ENCODE data around the gene MAP1LC3C. TPM values are rescaled to one million over a fixed set of nuclear protein-coding genes. Genes with fewer than 3 reads are reported as not detected.
"Not testable (repeated sequence)": the region's sequence is repeated elsewhere in the genome, so short reads cannot be mapped to it uniquely, and the experiment has no call there.

The MAP1LC3C gene
- total RNA-seq, 2 donors from 2014 or later, result not detected

- H3K27ac ChIP-seq, result no peak overlapping the region
Measured at GRCh38 chr1:241990040-241990439, 8.9 kb downstream of the MAP1LC3C start.

GRCh38 chr1:241988389-241988930 is 10.4 kb downstream of the MAP1LC3C start:
- not testable (repeated sequence) for H3K27me3 ChIP-seq; H3K36me3 ChIP-seq; DNase-seq (ENCODE audit: low spot score); H3K27ac ChIP-seq; H3K9me3 ChIP-seq; H3K4me1 ChIP-seq; H3K4me3 ChIP-seq

More at GRCh38 chr1:241990040-241990439, 8.9 kb downstream of the MAP1LC3C start:
- Histone ChIP-seq H3K4me1 (no peaks in the 10 kb centered on the region), H3K4me3 (no peak overlapping the region), H3K9me3 (no peaks in the 10 kb centered on the region), H3K36me3 (no peaks in the 10 kb centered on the region), H3K27me3 (no peaks in the 10 kb centered on the region)
- peak; percentile 76 for DNase-seq (ENCODE audit: low spot score)
- no peak for TF ChIP-seq CTCF (IDR thresholded peaks at IDR 0.05)

- H3K9me3 ChIP-seq, result no peaks in the 10 kb centered on the region
- no peaks in the 10 kb centered on the region for H3K4me1 ChIP-seq
- no peaks in the 10 kb centered on the region for H3K27me3 ChIP-seq
- DNase-seq (ENCODE audit: low spot score), result no peak
- no peaks in the 10 kb centered on the region for H3K36me3 ChIP-seq
- H3K27ac ChIP-seq, result no peak overlapping the region
- no peak overlapping the region for H3K4me3 ChIP-seq
- TF ChIP-seq CTCF (IDR thresholded peaks at IDR 0.05), result peak in 1 of 2 donors; percentile 53
Measured at GRCh38 chr1:241985787-241986186, 13.1 kb downstream of the MAP1LC3C start.

GRCh38 chr1:241979926-241980325 is 19.0 kb downstream of the MAP1LC3C start:
- no peaks in the 10 kb centered on the region for H3K4me1 ChIP-seq
- H3K27ac ChIP-seq, result no peak overlapping the region
- no peak for DNase-seq (ENCODE audit: low spot score)
- H3K4me3 ChIP-seq, result no peak overlapping the region
- no peaks in the 10 kb centered on the region for H3K36me3 ChIP-seq
- no peaks in the 10 kb centered on the region for H3K27me3 ChIP-seq
- H3K9me3 ChIP-seq, result no peaks in the 10 kb centered on the region
- no peak for TF ChIP-seq CTCF (IDR thresholded peaks at IDR 0.05)

- Histone ChIP-seq H3K36me3 (no peaks in the 10 kb centered on the region), H3K4me3 (no peak overlapping the region), H3K9me3 (no peaks in the 10 kb centered on the region), H3K27ac (no peak overlapping the region), H3K27me3 (no peaks in the 10 kb centered on the region), H3K4me1 (no peaks in the 10 kb centered on the region)
- no peak for TF ChIP-seq CTCF (IDR thresholded peaks at IDR 0.05)
- DNase-seq (ENCODE audit: low spot score), result no peak
Measured at GRCh38 chr1:241979071-241979470, 19.8 kb downstream of the MAP1LC3C start.

GRCh38 chr1:241976229-241976628 is 22.7 kb downstream of the MAP1LC3C start:
- H3K27me3 ChIP-seq, result no peaks in the 10 kb centered on the region

More at GRCh38 chr1:241976229-241976628, 22.7 kb downstream of the MAP1LC3C start:
- Histone ChIP-seq H3K27ac (no peak overlapping the region), H3K36me3 (no peaks in the 10 kb centered on the region), H3K9me3 (no peaks in the 10 kb centered on the region), H3K4me3 (no peak overlapping the region), H3K4me1 (no peaks in the 10 kb centered on the region)
- TF ChIP-seq CTCF (IDR thresholded peaks at IDR 0.05), result no peak
- DNase-seq (ENCODE audit: low spot score), result no peak
